Type B pancreatic cell (in vitro differentiated cells): ENCODE measurements around the gene INSR. TPM values are rescaled to one million over a fixed set of nuclear protein-coding genes. Genes with fewer than 3 reads are reported as not detected.

Experiments used
- DNase-seq: peaks from one replicate; pipeline ENCODE4 v3.0.0; 2021; ENCODE audit warnings: mixed read lengths; ENCODE audit not compliant: unreplicated experiment; ENCODE audit errors: extremely low spot score
- H3K27ac Mint-ChIP-seq: 2 replicates; pipeline ENCODE4 v1.8.0; 2021; ENCODE audit warnings: mild to moderate bottlenecking, mixed read lengths
- H3K27me3 Mint-ChIP-seq: 2 replicates; pipeline ENCODE4 v1.8.0; 2021; ENCODE audit warnings: mixed read lengths
- H3K36me3 Mint-ChIP-seq: 2 replicates; pipeline ENCODE4 v1.8.0; 2021; ENCODE audit warnings: mixed read lengths
- H3K4me1 Mint-ChIP-seq: one replicate; pipeline ENCODE4 v1.8.0; 2021; ENCODE audit warnings: mixed read lengths; ENCODE audit not compliant: unreplicated experiment
- H3K4me3 Mint-ChIP-seq: 2 replicates; pipeline ENCODE4 v1.8.0; 2021; ENCODE audit warnings: mild to moderate bottlenecking, mixed read lengths
- H3K9me3 Mint-ChIP-seq: 2 replicates; pipeline ENCODE4 v1.8.0; 2021; ENCODE audit warnings: mixed read lengths
- total RNA-seq: library from RNA; stranded (reverse); gene quantifications from 2 replicates; pipeline ENCODE4 v1.2.1, GENCODE V29; 2021; ENCODE audit warnings: low replicate concordance
- TF ChIP-seq, protein P1 (sequence below): fragments of 200-600 bp; sonication (generic); conservative IDR thresholded peaks from 2 replicates; pipeline ENCODE4 v1.5.0; 2021; ENCODE audit warnings: antibody characterized with exemption, mild to moderate bottlenecking

Gene INSR
- total RNA-seq, 1 donor from 2014 or later, result 33.7 TPM

GRCh38 chr19:7225741-7226140 lies 68.5 kb downstream of the INSR start:
- no peak for DNase-seq
- Mint-ChIP-seq H3K27me3 (no peaks in the 10 kb centered on the region), H3K27ac (no peak overlapping the region), H3K36me3 (no peaks in the 10 kb centered on the region), H3K4me1 (peaks cover 12% of the 10 kb centered on the region), H3K4me3 (no peak overlapping the region), H3K9me3 (no peaks in the 10 kb centered on the region)
- TF ChIP-seq, protein P1, sequence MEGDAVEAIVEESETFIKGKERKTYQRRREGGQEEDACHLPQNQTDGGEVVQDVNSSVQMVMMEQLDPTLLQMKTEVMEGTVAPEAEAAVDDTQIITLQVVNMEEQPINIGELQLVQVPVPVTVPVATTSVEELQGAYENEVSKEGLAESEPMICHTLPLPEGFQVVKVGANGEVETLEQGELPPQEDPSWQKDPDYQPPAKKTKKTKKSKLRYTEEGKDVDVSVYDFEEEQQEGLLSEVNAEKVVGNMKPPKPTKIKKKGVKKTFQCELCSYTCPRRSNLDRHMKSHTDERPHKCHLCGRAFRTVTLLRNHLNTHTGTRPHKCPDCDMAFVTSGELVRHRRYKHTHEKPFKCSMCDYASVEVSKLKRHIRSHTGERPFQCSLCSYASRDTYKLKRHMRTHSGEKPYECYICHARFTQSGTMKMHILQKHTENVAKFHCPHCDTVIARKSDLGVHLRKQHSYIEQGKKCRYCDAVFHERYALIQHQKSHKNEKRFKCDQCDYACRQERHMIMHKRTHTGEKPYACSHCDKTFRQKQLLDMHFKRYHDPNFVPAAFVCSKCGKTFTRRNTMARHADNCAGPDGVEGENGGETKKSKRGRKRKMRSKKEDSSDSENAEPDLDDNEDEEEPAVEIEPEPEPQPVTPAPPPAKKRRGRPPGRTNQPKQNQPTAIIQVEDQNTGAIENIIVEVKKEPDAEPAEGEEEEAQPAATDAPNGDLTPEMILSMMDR, result no peak

- TF ChIP-seq, protein P1, result no peak
- no peaks in the 10 kb centered on the region for H3K9me3 Mint-ChIP-seq
- no peak overlapping the region for H3K4me3 Mint-ChIP-seq
- H3K27me3 Mint-ChIP-seq, result no peaks in the 10 kb centered on the region
- no peaks in the 10 kb centered on the region for H3K36me3 Mint-ChIP-seq
- no peak overlapping the region for H3K27ac Mint-ChIP-seq
- H3K4me1 Mint-ChIP-seq, result peaks cover 12% of the 10 kb centered on the region
- DNase-seq, result no peak
These were observed 69.2 kb downstream of the INSR start for GRCh38 chr19:7224995-7225394.

- H3K4me3 Mint-ChIP-seq, result no peak overlapping the region
- H3K4me1 Mint-ChIP-seq, result peaks cover 12% of the 10 kb centered on the region
- H3K27me3 Mint-ChIP-seq, result no peaks in the 10 kb centered on the region
- H3K9me3 Mint-ChIP-seq, result no peaks in the 10 kb centered on the region
- TF ChIP-seq, protein P1, result no peak
- no peaks in the 10 kb centered on the region for H3K36me3 Mint-ChIP-seq
- no peak for DNase-seq
- H3K27ac Mint-ChIP-seq, result no peak overlapping the region
These were observed 70.0 kb downstream of the INSR start for GRCh38 chr19:7224209-7224686.

- TF ChIP-seq, protein P1, result no peak
- Mint-ChIP-seq H3K27me3 (no peaks in the 10 kb centered on the region), H3K9me3 (no peaks in the 10 kb centered on the region), H3K27ac (no peak overlapping the region), H3K4me3 (no peak overlapping the region), H3K36me3 (no peaks in the 10 kb centered on the region), H3K4me1 (peaks cover 10% of the 10 kb centered on the region)
- DNase-seq, result no peak
These were observed 70.8 kb downstream of the INSR start for GRCh38 chr19:7223429-7223828.

DNA sequence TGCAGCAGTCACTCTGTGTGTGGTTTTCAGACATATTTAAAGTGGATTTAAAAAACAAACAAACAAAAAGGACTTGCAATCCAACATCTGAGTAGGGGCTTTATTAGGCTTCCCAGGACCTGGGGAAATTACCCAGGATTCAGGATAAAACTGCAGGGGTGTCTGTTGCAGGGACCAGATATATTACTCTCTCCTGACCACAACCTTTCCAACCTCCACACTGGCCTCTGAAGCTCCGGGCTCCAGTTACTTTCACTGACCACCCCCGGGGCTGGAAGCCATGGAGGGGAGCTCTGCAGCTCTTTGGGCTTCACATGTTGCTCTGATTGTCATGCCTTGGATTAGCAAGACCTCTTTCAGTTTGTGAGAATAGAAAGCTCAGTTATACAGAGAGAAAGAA lies 75.2 kb downstream of the INSR start:
- no peak overlapping the region for H3K4me3 Mint-ChIP-seq
- H3K27ac Mint-ChIP-seq, result no peak overlapping the region
- TF ChIP-seq, protein P1, result no peak
- H3K9me3 Mint-ChIP-seq, result no peaks in the 10 kb centered on the region
- DNase-seq, result no peak
- H3K36me3 Mint-ChIP-seq, result no peaks in the 10 kb centered on the region
- peaks cover 4% of the 10 kb centered on the region for H3K4me1 Mint-ChIP-seq
- H3K27me3 Mint-ChIP-seq, result no peaks in the 10 kb centered on the region

DNA sequence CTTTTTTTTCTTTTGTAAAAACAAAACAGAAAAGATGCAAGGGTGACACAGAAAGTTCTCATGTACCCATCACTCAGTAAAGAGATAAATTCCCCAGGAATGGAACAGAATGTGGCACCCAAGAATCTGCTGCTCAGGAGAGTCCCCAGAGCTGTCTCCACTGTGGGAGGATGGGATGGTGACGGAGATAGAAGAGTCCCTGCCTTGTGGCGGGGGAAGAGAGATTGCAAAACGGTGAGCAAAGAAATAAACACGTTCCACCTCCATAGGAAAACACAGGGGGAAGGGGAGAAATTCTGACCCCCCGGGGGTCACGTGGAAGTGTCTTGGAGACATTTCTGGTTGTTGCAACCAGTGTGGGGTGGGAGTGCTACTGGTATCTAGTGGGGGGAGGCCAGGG lies 76.4 kb downstream of the INSR start:
- Mint-ChIP-seq H3K4me3 (no peak overlapping the region), H3K36me3 (peaks cover 3% of the 10 kb centered on the region), H3K9me3 (no peaks in the 10 kb centered on the region), H3K4me1 (peaks cover 11% of the 10 kb centered on the region), H3K27ac (no peak overlapping the region), H3K27me3 (no peaks in the 10 kb centered on the region)
- TF ChIP-seq, protein P1, result no peak
- no peak for DNase-seq
